Endothelial cell (in vitro differentiated cells): ENCODE data around the gene GALNT9. TPM values are rescaled to one million over a fixed set of nuclear protein-coding genes. Genes with fewer than 3 reads are reported as not detected.

ENCODE experiments used
- DNase-seq: peaks from one replicate; pipeline ENCODE4 v3.0.0; 2021; ENCODE audit warnings: low spot score
- H3K27ac Mint-ChIP-seq: one replicate; pipeline ENCODE4 v1.8.0; 2021; ENCODE audit warnings: mixed read lengths, inconsistent platforms; ENCODE audit not compliant: unreplicated experiment
- H3K27me3 Mint-ChIP-seq: one replicate; pipeline ENCODE4 v1.8.0; 2021; ENCODE audit warnings: mild to moderate bottlenecking, moderate library complexity, mixed read lengths, inconsistent platforms; ENCODE audit not compliant: unreplicated experiment
- H3K36me3 Mint-ChIP-seq: one replicate; pipeline ENCODE4 v1.8.0; 2021; ENCODE audit warnings: mild to moderate bottlenecking, low read depth, mixed read lengths, inconsistent platforms; ENCODE audit not compliant: unreplicated experiment
- H3K4me1 Mint-ChIP-seq: one replicate; pipeline ENCODE4 v1.8.0; 2021; ENCODE audit warnings: mild to moderate bottlenecking, mixed read lengths, inconsistent platforms; ENCODE audit not compliant: unreplicated experiment
- H3K4me3 Mint-ChIP-seq: one replicate; pipeline ENCODE4 v1.8.0; 2021; ENCODE audit warnings: mild to moderate bottlenecking, mixed read lengths, inconsistent platforms; ENCODE audit not compliant: unreplicated experiment
- H3K9me3 Mint-ChIP-seq: one replicate; pipeline ENCODE4 v1.8.0; 2021; ENCODE audit warnings: mixed read lengths, inconsistent platforms; ENCODE audit not compliant: unreplicated experiment
- total RNA-seq: library from RNA; stranded (reverse); fragmentation: NEBNext Ultra II Directional; extraction: Animal tissue kit (Norgen Biotek cat#: 25700); gene quantifications from one replicate; pipeline ENCODE4 v1.2.1, GENCODE V29; 2021; ENCODE audit not compliant: unreplicated experiment
- TF ChIP-seq, protein P1 (sequence below): fragments of 200-600 bp; sonication (generic); IDR thresholded peaks from one replicate; pipeline ENCODE4 v1.5.0; 2021; ENCODE audit warnings: antibody characterized with exemption; ENCODE audit not compliant: unreplicated experiment

Gene GALNT9
- total RNA-seq, 1 donor from 2014 or later = not detected

DNA sequence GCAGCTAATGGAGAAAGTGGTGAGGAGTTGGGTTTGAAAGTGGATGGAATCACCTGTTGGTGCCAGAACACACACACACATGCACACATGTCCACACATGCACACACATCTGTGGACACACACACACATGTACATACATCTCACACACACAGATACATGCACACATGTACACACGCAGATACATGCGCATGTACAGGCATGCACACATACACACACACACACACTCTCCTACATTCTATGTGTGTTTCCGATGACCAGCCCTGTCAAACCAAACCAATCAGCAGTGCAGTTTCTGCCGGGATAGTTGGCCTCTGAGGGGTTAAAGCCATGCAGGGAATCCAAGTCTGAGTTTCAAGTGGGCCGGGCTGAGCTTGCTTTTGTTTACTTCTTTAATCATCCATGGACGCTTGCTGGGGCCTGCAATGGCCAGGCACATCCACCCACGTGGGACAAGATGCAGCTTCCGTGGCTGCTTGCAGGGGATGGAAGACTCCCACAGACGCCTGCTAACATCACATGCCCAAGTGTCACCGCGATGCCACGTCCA is 52.5 kb downstream of the GALNT9 start:
- H3K4me3 Mint-ChIP-seq = no peak overlapping the region
- TF ChIP-seq, protein P1, sequence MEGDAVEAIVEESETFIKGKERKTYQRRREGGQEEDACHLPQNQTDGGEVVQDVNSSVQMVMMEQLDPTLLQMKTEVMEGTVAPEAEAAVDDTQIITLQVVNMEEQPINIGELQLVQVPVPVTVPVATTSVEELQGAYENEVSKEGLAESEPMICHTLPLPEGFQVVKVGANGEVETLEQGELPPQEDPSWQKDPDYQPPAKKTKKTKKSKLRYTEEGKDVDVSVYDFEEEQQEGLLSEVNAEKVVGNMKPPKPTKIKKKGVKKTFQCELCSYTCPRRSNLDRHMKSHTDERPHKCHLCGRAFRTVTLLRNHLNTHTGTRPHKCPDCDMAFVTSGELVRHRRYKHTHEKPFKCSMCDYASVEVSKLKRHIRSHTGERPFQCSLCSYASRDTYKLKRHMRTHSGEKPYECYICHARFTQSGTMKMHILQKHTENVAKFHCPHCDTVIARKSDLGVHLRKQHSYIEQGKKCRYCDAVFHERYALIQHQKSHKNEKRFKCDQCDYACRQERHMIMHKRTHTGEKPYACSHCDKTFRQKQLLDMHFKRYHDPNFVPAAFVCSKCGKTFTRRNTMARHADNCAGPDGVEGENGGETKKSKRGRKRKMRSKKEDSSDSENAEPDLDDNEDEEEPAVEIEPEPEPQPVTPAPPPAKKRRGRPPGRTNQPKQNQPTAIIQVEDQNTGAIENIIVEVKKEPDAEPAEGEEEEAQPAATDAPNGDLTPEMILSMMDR = no peak
- peaks cover 6% of the 10 kb centered on the region for H3K4me1 Mint-ChIP-seq
- no peak overlapping the region for H3K27ac Mint-ChIP-seq
- H3K9me3 Mint-ChIP-seq = no peaks in the 10 kb centered on the region
- peaks cover 11% of the 10 kb centered on the region for H3K27me3 Mint-ChIP-seq
- DNase-seq = no peak
- peaks cover 6% of the 10 kb centered on the region for H3K36me3 Mint-ChIP-seq

DNA sequence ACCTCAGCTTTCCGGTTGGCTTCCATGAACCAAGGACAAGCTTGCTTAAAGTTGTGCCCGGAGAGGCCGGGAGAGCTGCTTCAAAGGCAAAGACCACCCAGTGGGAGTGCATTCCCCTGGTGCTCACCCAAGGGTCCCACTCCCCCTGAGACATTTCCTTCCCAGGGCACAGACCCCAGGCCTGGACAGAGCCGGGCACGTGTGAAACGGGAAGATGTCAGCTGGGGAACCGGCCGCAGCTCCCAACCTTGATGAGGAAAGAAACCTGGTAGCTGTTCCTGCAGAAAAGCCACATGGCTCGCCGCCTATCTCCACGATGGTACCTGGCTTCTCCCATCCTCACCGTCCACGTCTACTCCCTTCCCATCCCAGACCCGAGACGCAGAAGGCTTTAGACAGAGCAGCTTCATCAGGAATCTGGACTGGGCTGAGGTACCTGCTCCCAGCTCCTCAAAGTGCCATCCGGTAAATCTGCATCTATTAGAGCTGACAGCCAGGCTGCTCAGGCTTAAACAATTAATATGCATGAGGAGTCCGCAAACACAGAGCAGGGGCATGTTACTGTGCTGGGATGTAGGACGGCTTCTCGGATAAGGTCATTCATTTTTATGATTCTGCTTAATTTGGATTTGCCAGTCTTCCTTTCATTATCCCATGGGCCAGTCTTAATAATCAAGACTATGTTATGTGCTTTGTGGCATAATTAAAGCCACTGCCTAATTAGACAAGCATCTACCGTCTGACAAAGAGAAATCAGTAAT is 53.1 kb downstream of the GALNT9 start:
- H3K4me3 Mint-ChIP-seq = no peak overlapping the region
- peaks cover 6% of the 10 kb centered on the region for H3K36me3 Mint-ChIP-seq
- TF ChIP-seq, protein P1 = no peak
- peaks cover 6% of the 10 kb centered on the region for H3K4me1 Mint-ChIP-seq
- H3K27me3 Mint-ChIP-seq = peaks cover 9% of the 10 kb centered on the region
- H3K27ac Mint-ChIP-seq = no peak overlapping the region
- no peak for DNase-seq
- no peaks in the 10 kb centered on the region for H3K9me3 Mint-ChIP-seq

DNA sequence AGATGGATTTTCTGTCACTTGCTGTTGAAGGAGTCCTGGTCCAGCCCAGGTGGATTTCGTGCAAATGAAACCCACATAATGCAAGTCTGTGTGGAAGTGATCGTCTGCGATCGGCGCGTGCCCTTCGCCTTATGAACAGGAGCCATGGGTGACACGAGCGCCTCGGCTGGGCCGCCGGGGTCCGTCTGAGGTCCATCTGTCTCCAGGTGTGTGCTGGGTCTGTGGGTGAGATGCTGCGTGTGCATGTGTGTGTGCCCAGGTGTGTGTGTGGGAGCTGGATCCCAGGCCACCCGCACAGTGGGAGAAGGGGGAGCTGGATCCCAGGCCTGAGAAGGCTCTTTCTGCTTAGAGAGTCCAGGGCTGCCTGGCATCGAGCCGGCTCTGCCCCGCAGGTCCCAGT is 53.8 kb downstream of the GALNT9 start:
- Mint-ChIP-seq H3K36me3 (peaks cover 6% of the 10 kb centered on the region), H3K4me1 (peaks cover 6% of the 10 kb centered on the region), H3K9me3 (no peaks in the 10 kb centered on the region), H3K27me3 (peaks cover 9% of the 10 kb centered on the region), H3K27ac (no peak overlapping the region), H3K4me3 (no peak overlapping the region)
- no peak for DNase-seq
- TF ChIP-seq, protein P1 = no peak

DNA sequence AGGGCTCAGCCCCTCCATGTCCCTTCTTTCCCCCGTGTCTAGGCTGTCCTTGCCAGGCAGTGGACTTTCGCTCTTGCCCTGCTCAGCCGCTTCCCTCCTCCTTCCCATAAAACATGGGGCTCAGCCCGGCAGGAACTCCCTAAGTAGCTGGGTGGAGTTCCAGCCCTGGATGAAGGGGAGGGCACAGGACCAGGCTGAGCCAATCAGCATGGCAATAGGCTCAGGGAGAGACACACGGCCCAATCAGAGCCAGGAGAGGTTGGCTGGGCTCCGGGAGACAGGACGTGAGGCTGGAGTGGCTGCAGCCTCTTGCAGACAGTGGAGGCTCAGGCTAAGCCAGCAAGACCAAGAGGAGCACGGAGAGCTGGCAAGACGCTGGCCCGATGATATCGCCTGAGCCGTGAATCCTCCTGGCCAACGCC is 54.3 kb downstream of the GALNT9 start:
- H3K36me3 Mint-ChIP-seq = peaks cover 6% of the 10 kb centered on the region
- peaks cover 12% of the 10 kb centered on the region for H3K27me3 Mint-ChIP-seq
- no peak overlapping the region for H3K27ac Mint-ChIP-seq
- peak; percentile 43 for DNase-seq
- TF ChIP-seq, protein P1 = no peak
- peaks cover 6% of the 10 kb centered on the region for H3K4me1 Mint-ChIP-seq
- H3K4me3 Mint-ChIP-seq = no peak overlapping the region
- H3K9me3 Mint-ChIP-seq = no peaks in the 10 kb centered on the region

DNA sequence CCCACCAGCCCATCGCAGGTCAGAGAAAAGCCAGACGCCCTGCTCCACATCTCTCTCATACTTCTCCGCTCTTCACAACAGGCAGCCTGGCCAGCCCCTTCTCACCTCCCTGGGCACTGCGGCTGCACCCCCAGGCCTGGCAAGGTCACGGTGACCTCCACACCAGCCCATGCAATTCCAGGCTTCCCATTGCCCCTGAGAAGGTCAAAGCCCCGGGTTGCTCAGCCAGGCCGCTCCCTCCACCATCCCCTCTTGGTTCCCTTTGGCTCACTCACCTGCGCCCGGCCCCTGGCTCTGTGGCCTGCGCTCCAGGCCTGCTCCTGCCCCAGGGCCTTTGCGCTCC is 55.4 kb downstream of the GALNT9 start:
- Mint-ChIP-seq H3K27ac (no peak overlapping the region), H3K4me3 (no peak overlapping the region), H3K36me3 (peaks cover 6% of the 10 kb centered on the region), H3K9me3 (no peaks in the 10 kb centered on the region), H3K27me3 (peaks cover 12% of the 10 kb centered on the region), H3K4me1 (peaks cover 6% of the 10 kb centered on the region)
- TF ChIP-seq, protein P1 = no peak
- no peak for DNase-seq
